ENCODE results near the gene SLC9A6.

SLC9A6 gene

DNA sequence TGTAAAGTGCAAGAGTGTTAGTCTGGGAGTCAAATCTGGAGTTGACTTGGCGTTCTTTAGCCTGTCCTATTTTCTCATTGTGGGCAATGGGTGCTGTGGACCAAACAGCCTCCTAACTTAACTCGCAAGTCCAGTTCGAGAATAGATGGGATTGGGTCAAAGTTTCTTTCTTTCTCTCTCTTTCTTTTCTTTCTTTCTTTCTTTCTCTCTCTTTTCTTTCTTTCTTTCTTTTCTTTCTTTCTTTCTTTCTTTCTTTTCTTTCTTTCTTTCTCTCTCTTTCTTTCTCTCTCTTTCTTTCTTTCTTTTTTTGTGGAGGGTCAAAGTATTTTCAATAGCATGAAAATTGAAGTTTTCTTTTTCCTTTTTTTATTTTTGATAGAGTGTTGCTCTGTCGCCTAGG is 3.0 kb downstream of the SLC9A6 start:
- Histone ChIP-seq H3K4me1 (ENCODE audit: control insufficient read depth, insufficient read depth, low read length) (peaks cover 2% of the 10 kb centered on the region; the same call in 1 of the 2 replicates), H3K27ac (ENCODE audit: extremely low read depth, low read depth, low read length) (no peak overlapping the region), H3K9me3 (ENCODE audit: control insufficient read depth, insufficient read depth, low read depth, low read length) (no peaks in the 10 kb centered on the region; the same call in 1 of the 2 replicates), H3K36me3 (ENCODE audit: control insufficient read depth in 2 of 2, insufficient read depth in 1 of 2, low read length in 2 of 2) (no peaks in the 10 kb centered on the region), H3K4me3 (ENCODE audit: low read depth, low read length) (no peak overlapping the region)
- POLR2A ChIA-PET: no interaction called here
- TF ChIP-seq ZNF138 (tag by site-specific recombination; IDR thresholded peaks at IDR 0.05; ENCODE audit: borderline replicate concordance) (no peak), ZNF354C (tag by site-specific recombination; IDR thresholded peaks at IDR 0.05; ENCODE audit: borderline replicate concordance, low read depth) (no peak), PRDM1 (tag by site-specific recombination; IDR thresholded peaks at IDR 0.05) (no peak), ZNF544 (tag by site-specific recombination; IDR thresholded peaks at IDR 0.05) (no peak), ZNF366 (tag by site-specific recombination; conservative IDR thresholded peaks at IDR 0.05) (peak; percentile 85), ZNF214 (tag by site-specific recombination; IDR thresholded peaks at IDR 0.05; ENCODE audit: borderline replicate concordance) (no peak), YY2 (tag by site-specific recombination; IDR thresholded peaks at IDR 0.05) (no peak)
- TF ChIP-seq, protein P1, sequence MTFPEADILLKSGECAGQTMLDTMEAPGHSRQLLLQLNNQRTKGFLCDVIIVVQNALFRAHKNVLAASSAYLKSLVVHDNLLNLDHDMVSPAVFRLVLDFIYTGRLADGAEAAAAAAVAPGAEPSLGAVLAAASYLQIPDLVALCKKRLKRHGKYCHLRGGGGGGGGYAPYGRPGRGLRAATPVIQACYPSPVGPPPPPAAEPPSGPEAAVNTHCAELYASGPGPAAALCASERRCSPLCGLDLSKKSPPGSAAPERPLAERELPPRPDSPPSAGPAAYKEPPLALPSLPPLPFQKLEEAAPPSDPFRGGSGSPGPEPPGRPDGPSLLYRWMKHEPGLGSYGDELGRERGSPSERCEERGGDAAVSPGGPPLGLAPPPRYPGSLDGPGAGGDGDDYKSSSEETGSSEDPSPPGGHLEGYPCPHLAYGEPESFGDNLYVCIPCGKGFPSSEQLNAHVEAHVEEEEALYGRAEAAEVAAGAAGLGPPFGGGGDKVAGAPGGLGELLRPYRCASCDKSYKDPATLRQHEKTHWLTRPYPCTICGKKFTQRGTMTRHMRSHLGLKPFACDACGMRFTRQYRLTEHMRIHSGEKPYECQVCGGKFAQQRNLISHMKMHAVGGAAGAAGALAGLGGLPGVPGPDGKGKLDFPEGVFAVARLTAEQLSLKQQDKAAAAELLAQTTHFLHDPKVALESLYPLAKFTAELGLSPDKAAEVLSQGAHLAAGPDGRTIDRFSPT (tag by site-specific recombination; IDR thresholded peaks at IDR 0.05): no peak
- CTCF ChIA-PET: interaction anchor here (0.6 to 1.4 kb wide), 5 partner anchors 22 to 280 kb away, joined by 3 to 5 read pairs (median 3); no protein-coding TSS in a partner anchor

DNA sequence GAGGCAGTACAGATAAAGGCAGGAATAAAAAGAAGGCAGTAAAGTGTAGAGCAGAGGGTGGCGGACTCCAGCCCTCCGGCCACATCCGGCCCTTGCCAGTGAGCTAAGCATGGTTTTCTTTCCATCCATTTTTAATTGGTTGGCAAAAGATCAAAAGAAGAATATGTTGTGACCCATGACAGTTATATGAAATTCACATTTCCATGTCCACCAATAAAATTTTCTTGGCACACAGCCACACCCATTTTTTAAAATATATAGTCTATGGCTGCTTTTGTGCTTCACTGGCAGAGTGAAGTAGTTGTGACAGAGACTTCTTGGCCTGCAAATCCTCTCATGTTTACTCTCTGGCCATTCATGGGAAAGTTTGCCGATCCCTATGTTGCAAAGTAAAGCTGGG is 29.8 kb downstream of the SLC9A6 start:
- TF ChIP-seq ZNF426 (tag by site-specific recombination; IDR thresholded peaks at IDR 0.05): no peak
- TF ChIP-seq, protein P2, sequence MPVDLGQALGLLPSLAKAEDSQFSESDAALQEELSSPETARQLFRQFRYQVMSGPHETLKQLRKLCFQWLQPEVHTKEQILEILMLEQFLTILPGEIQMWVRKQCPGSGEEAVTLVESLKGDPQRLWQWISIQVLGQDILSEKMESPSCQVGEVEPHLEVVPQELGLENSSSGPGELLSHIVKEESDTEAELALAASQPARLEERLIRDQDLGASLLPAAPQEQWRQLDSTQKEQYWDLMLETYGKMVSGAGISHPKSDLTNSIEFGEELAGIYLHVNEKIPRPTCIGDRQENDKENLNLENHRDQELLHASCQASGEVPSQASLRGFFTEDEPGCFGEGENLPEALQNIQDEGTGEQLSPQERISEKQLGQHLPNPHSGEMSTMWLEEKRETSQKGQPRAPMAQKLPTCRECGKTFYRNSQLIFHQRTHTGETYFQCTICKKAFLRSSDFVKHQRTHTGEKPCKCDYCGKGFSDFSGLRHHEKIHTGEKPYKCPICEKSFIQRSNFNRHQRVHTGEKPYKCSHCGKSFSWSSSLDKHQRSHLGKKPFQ (tag by site-specific recombination; IDR thresholded peaks at IDR 0.05): no peak
- TF ChIP-seq ZNF416 (tag by site-specific recombination; IDR thresholded peaks at IDR 0.05): no peak
- TF ChIP-seq SALL2 (tag by site-specific recombination; IDR thresholded peaks at IDR 0.05; ENCODE audit: borderline replicate concordance): no peak
- no peak for TF ChIP-seq HOXD13 (CRISPR knock-in tag; IDR thresholded peaks at IDR 0.05; ENCODE audit: borderline replicate concordance)
- no peak for TF ChIP-seq ZNF157 (tag by site-specific recombination; IDR thresholded peaks at IDR 0.05)
- TF ChIP-seq ZNF830 (tag by site-specific recombination; IDR thresholded peaks at IDR 0.05; ENCODE audit: low read depth): no peak
- TF ChIP-seq WT1 (tag by site-specific recombination; IDR thresholded peaks at IDR 0.05): no peak
- TF ChIP-seq ZNF791 (tag by site-specific recombination; IDR thresholded peaks at IDR 0.05): no peak
- TF ChIP-seq SETDB1 (IDR thresholded peaks at IDR 0.05; ENCODE audit: insufficient read length, low read length): no peak
- no peak for TF ChIP-seq TRIM28 (IDR thresholded peaks at IDR 0.05; ENCODE audit: borderline replicate concordance, low read length)
- TF ChIP-seq KLF1 (tag by site-specific recombination; IDR thresholded peaks at IDR 0.05): no peak
- no peak for TF ChIP-seq ZNF221 (tag by site-specific recombination; IDR thresholded peaks at IDR 0.05; ENCODE audit: borderline replicate concordance)
- TF ChIP-seq ZNF621 (tag by site-specific recombination; IDR thresholded peaks at IDR 0.05): no peak
- TF ChIP-seq ZNF701 (tag by site-specific recombination; IDR thresholded peaks at IDR 0.05): no peak
- TF ChIP-seq, protein P1 (tag by site-specific recombination; IDR thresholded peaks at IDR 0.05): no peak
- TF ChIP-seq ZNF394 (tag by site-specific recombination; IDR thresholded peaks at IDR 0.05; ENCODE audit: borderline replicate concordance): no peak
- no peak for TF ChIP-seq SP2 (tag by site-specific recombination; IDR thresholded peaks at IDR 0.05)
- TF ChIP-seq, protein P3, sequence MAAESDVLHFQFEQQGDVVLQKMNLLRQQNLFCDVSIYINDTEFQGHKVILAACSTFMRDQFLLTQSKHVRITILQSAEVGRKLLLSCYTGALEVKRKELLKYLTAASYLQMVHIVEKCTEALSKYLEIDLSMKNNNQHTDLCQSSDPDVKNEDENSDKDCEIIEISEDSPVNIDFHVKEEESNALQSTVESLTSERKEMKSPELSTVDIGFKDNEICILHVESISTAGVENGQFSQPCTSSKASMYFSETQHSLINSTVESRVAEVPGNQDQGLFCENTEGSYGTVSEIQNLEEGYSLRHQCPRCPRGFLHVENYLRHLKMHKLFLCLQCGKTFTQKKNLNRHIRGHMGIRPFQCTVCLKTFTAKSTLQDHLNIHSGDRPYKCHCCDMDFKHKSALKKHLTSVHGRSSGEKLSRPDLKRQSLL (tag by site-specific recombination; IDR thresholded peaks at IDR 0.05): no peak
- TF ChIP-seq ZFHX2 (tag by site-specific recombination; conservative IDR thresholded peaks at IDR 0.05): no peak
- H3K4me3 ChIP-seq (ENCODE audit: low read depth, low read length): no peak overlapping the region
- POLR2A ChIA-PET: no interaction called here
- no peak overlapping the region for H3K27ac ChIP-seq (ENCODE audit: extremely low read depth, low read depth, low read length)
- no peaks in the 10 kb centered on the region for H3K4me1 ChIP-seq (ENCODE audit: control insufficient read depth, insufficient read depth, low read length)
- peaks cover 4 to 17% of the 10 kb centered on the region in 2 experiments; a peak in 2 of 3 replicates for H3K36me3 ChIP-seq (ENCODE audit: control insufficient read depth in 2 of 2, insufficient read depth in 1 of 2, low read length in 2 of 2)
- CTCF ChIA-PET: interaction anchor here (0.7 to 1.9 kb wide), 4 partner anchors 13 to 968 kb away, joined by 3 to 7 read pairs (median 5); no protein-coding TSS in a partner anchor
- no peaks in the 10 kb centered on the region for H3K9me3 ChIP-seq (ENCODE audit: control insufficient read depth, insufficient read depth, low read depth, low read length)
